ENCODE results near the gene MCAT.

Gene MCAT

DNA sequence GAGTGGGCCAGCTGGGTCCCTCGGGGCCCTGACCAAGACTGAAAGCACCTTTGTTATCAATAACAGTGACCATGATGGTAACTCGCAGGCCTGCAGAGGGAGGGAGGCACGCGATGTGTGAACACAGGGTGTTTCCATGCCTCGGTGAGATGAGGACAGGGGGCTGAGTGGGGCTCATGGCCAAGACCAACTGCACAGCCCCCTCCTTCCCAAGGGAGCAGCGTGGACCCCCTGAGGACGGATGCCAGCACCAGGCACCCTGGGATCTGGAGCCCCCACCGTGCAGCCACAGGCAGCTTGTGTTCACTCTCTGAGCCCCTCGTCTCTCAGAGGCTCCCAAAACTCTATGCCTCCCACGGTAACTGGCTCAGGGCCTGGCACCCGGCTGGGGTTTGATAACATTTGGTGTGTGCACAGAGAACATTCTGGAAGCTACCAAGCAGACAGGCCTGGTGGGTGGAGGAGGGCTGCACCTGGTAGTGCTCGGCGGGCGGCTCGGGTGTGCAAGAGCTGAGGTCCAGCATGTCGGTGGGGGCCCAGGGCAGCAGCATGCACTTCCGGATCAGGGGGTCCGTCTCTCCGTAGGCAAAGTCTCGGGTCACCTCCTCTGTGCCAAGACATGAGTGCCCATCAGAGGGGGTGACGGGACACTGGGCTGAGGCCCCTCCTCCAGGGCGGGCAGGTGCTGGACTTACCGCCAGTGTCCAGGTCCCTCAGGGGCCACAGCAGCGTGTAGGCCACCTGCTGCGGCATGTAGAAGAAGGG, 36.1 kb upstream of the MCAT start:
- H3K36me3 ChIP-seq (replicated peaks; ENCODE audit: insufficient read depth, low read length), result peaks cover 9% of the 10 kb centered on the region

DNA sequence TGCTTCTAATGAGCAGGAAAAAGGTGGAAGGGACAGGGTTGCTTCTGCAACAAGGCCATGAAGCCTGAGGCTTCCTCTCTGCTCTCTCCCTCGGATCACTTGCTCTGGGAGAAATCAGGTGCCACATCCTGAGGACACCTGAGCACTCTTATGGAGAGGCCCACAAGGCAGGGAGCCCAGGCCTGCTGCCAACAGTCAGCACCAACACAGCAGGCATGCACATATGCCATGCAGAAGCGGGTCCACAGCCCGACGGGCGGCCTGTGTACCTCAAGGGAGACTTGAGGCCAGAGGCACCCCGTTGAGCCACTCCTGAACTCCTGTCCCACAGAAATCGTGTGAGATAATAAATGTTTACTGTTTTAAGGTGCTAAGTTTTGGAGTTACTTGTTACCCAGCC, 34.3 kb upstream of the MCAT start:
- H3K36me3 ChIP-seq (replicated peaks; ENCODE audit: insufficient read depth, low read length), result peaks cover 9% of the 10 kb centered on the region
- H3K4me3 ChIP-seq (ENCODE audit: low read length), result no peak overlapping the region
- no peaks in the 10 kb centered on the region for H3K4me1 ChIP-seq (ENCODE audit: low read length)
- no peaks in the 10 kb centered on the region for H3K9me3 ChIP-seq (replicated peaks; ENCODE audit: insufficient read depth, low read length)
- H4K20me1 ChIP-seq (ENCODE audit: insufficient read depth, low read length), result no peaks in the 10 kb centered on the region
- H3K4me2 ChIP-seq (ENCODE audit: low read depth, low read length), result no peak overlapping the region
- TF ChIP-seq EZH2phosphoT487 (IDR thresholded peaks at IDR 0.05; ENCODE audit: low read length) (no peak), EZH2 (optimal IDR thresholded peaks at IDR 0.05; ENCODE audit: low read depth, low read length) (no peak), CTCF (IDR thresholded peaks at IDR 0.05; ENCODE audit: low read length) (no peak)
- peaks cover 4% of the 10 kb centered on the region for H3K79me2 ChIP-seq (ENCODE audit: low read length)
- no peak overlapping the region for H2AFZ ChIP-seq (ENCODE audit: low read length)
- H3K27me3 ChIP-seq (replicated peaks; ENCODE audit: insufficient read depth, low read length), result no peaks in the 10 kb centered on the region
- H3K9me2 ChIP-seq (replicated peaks; ENCODE audit: insufficient read depth, low read length), result no peaks in the 10 kb centered on the region
- no peak for DNase-seq
- H3K27ac ChIP-seq (ENCODE audit: low read length), result no peak overlapping the region
- no peak overlapping the region for H3K9ac ChIP-seq (ENCODE audit: low read length)
- H3F3A ChIP-seq (ENCODE audit: insufficient read depth, low read length), result no peaks in the 10 kb centered on the region

More for the DNA sequence above, 36.1 kb upstream of the MCAT start:
- Histone ChIP-seq H4K20me1 (ENCODE audit: insufficient read depth, low read length) (no peaks in the 10 kb centered on the region), H3K9ac (ENCODE audit: low read length) (no peak overlapping the region), H3K27ac (ENCODE audit: low read length) (no peak overlapping the region), H3K9me3 (replicated peaks; ENCODE audit: insufficient read depth, low read length) (no peaks in the 10 kb centered on the region), H3K79me2 (ENCODE audit: low read length) (peaks cover 22% of the 10 kb centered on the region), H3K4me3 (ENCODE audit: low read length) (no peak overlapping the region), H3F3A (ENCODE audit: insufficient read depth, low read length) (no peaks in the 10 kb centered on the region), H3K27me3 (replicated peaks; ENCODE audit: insufficient read depth, low read length) (no peaks in the 10 kb centered on the region), H3K4me2 (ENCODE audit: low read depth, low read length) (no peak overlapping the region), H3K4me1 (ENCODE audit: low read length) (no peaks in the 10 kb centered on the region), H2AFZ (ENCODE audit: low read length) (no peak overlapping the region), H3K9me2 (replicated peaks; ENCODE audit: insufficient read depth, low read length) (no peaks in the 10 kb centered on the region)
- no peak for DNase-seq
- no peak for TF ChIP-seq EZH2 (optimal IDR thresholded peaks at IDR 0.05; ENCODE audit: low read depth, low read length)
- no peak for TF ChIP-seq CTCF (IDR thresholded peaks at IDR 0.05; ENCODE audit: low read length)
- no peak for TF ChIP-seq EZH2phosphoT487 (IDR thresholded peaks at IDR 0.05; ENCODE audit: low read length)

GRCh38 chr22:43176090-43176489, 32.9 kb upstream of the MCAT start:
- Histone ChIP-seq H3K27ac (ENCODE audit: low read length) (no peak overlapping the region), H3K4me3 (ENCODE audit: low read length) (no peak overlapping the region), H2AFZ (ENCODE audit: low read length) (no peak overlapping the region), H4K20me1 (ENCODE audit: insufficient read depth, low read length) (no peaks in the 10 kb centered on the region), H3K4me2 (ENCODE audit: low read depth, low read length) (no peak overlapping the region), H3K9me3 (replicated peaks; ENCODE audit: insufficient read depth, low read length) (no peaks in the 10 kb centered on the region), H3K27me3 (replicated peaks; ENCODE audit: insufficient read depth, low read length) (no peaks in the 10 kb centered on the region), H3F3A (ENCODE audit: insufficient read depth, low read length) (no peaks in the 10 kb centered on the region), H3K9ac (ENCODE audit: low read length) (no peak overlapping the region), H3K36me3 (replicated peaks; ENCODE audit: insufficient read depth, low read length) (peaks cover 9% of the 10 kb centered on the region), H3K79me2 (ENCODE audit: low read length) (peaks cover 3% of the 10 kb centered on the region; the same call in 1 of the 2 replicates), H3K4me1 (ENCODE audit: low read length) (no peaks in the 10 kb centered on the region), H3K9me2 (replicated peaks; ENCODE audit: insufficient read depth, low read length) (no peaks in the 10 kb centered on the region)
- TF ChIP-seq CTCF (IDR thresholded peaks at IDR 0.05; ENCODE audit: low read length), result no peak
- TF ChIP-seq EZH2 (optimal IDR thresholded peaks at IDR 0.05; ENCODE audit: low read depth, low read length), result no peak
- no peak for TF ChIP-seq EZH2phosphoT487 (IDR thresholded peaks at IDR 0.05; ENCODE audit: low read length)
- no peak for DNase-seq

All from MM.1S (cell line).